Activated T-cell treated with anti-CD3 and anti-CD28 coated beads, Interleukin-2, amount 50 U/mL, for 1 hour (primary cell): ENCODE data around the gene GRAMD2B.
"Not testable (repeated sequence)": the region's sequence is repeated elsewhere in the genome, so short reads cannot be mapped to it uniquely, and the experiment has no call there.

ENCODE experiments used
- DNase-seq: peaks from one replicate; pipeline ENCODE4 v3.0.0-alpha.2; 2020

The GRAMD2B gene

GRCh38 chr5:126413856-126414255 lies 9.4 kb upstream of the GRAMD2B start:
- no peak for DNase-seq

- DNase-seq: no peak
Measured at GRCh38 chr5:126414874-126415502, 8.2 kb upstream of the GRAMD2B start.

GRCh38 chr5:126415789-126416188 lies 7.4 kb upstream of the GRAMD2B start:
- no peak for DNase-seq

- no peak for DNase-seq
Measured at GRCh38 chr5:126416266-126416925, 6.8 kb upstream of the GRAMD2B start.

GRCh38 chr5:126417178-126417577 lies 6.0 kb upstream of the GRAMD2B start:
- no peak for DNase-seq

GRCh38 chr5:126419102-126419501 lies 4.1 kb upstream of the GRAMD2B start:
- DNase-seq: no peak

- DNase-seq: no peak
Measured at GRCh38 chr5:126428421-126428820, 5.2 kb downstream of the GRAMD2B start.

- DNase-seq: no peak
Measured at GRCh38 chr5:126430631-126431030, 7.4 kb downstream of the GRAMD2B start.

- DNase-seq: no peak
Measured at GRCh38 chr5:126433701-126434100, 10.5 kb downstream of the GRAMD2B start.

GRCh38 chr5:126435261-126435660 lies 12.1 kb downstream of the GRAMD2B start:
- DNase-seq: no peak

GRCh38 chr5:126435714-126436113 lies 12.5 kb downstream of the GRAMD2B start:
- no peak for DNase-seq

- DNase-seq: no peak
Measured at GRCh38 chr5:126437721-126438120, 14.5 kb downstream of the GRAMD2B start.

- no peak for DNase-seq
Measured at GRCh38 chr5:126438267-126438666, 15.1 kb downstream of the GRAMD2B start.

GRCh38 chr5:126438868-126439267 lies 15.7 kb downstream of the GRAMD2B start:
- no peak for DNase-seq

- not testable (repeated sequence) for DNase-seq
Measured at GRCh38 chr5:126439724-126440123, 16.5 kb downstream of the GRAMD2B start.

GRCh38 chr5:126441230-126441629 lies 18.0 kb downstream of the GRAMD2B start:
- DNase-seq: no peak

- no peak for DNase-seq
Measured at GRCh38 chr5:126443374-126443851, 20.2 kb downstream of the GRAMD2B start.

GRCh38 chr5:126444137-126444536 lies 20.9 kb downstream of the GRAMD2B start:
- no peak for DNase-seq

GRCh38 chr5:126445502-126446174 lies 22.4 kb downstream of the GRAMD2B start:
- no peak for DNase-seq

- DNase-seq: no peak
Measured at GRCh38 chr5:126446498-126447224, 23.5 kb downstream of the GRAMD2B start.

- no peak for DNase-seq
Measured at GRCh38 chr5:126448720-126449119, 25.5 kb downstream of the GRAMD2B start.

GRCh38 chr5:126449751-126450271 lies 26.6 kb downstream of the GRAMD2B start:
- DNase-seq: peak; percentile 48

GRCh38 chr5:126450346-126450745 lies 27.1 kb downstream of the GRAMD2B start:
- no peak for DNase-seq
